CD8-positive, alpha-beta memory T cell (primary cell): ENCODE measurements around the gene NINJ1. TPM values are rescaled to one million over a fixed set of nuclear protein-coding genes. Genes with fewer than 3 reads are reported as not detected.
A peak's percentile ranks its signal among the peaks of the same experiment; 100 is the strongest.
"Not testable (repeated sequence)": the region's sequence is repeated elsewhere in the genome, so short reads cannot be mapped to it uniquely, and the experiment has no call there.

Experiments used
- CTCF ChIA-PET: fragments of 350-600 bp; sonication (Branson Sonifier 250); formaldehyde crosslinking; loops from one replicate; lab custom pipeline; 2021; ENCODE audit warnings: antibody characterized with exemption; lab: Charles Lee
- POLR2A ChIA-PET: fragments of 350-600 bp; sonication (Branson Sonifier 250); formaldehyde crosslinking; loops from one replicate; lab custom pipeline; 2021; ENCODE audit warnings: antibody characterized with exemption; lab: Charles Lee
- DNase-seq, 5 donors: peaks; one replicate each; pipeline versions ENCODE4 v3.0.0 to v3.0.0-alpha.2; 2020 to 2022; ENCODE audit warnings: mixed read lengths in 1 of 5
- H3K27ac ChIP-seq: one replicate; pipeline ENCODE4 v1.7.0; 2013; ENCODE audit warnings: low read depth, mild to moderate bottlenecking, low read length, moderate library complexity
- H3K27me3 ChIP-seq: 2 replicates; pipeline ENCODE4 v1.7.0; 2013; ENCODE audit warnings: low read length, mild to moderate bottlenecking; ENCODE audit not compliant: insufficient read depth, poor library complexity, severe bottlenecking
- H3K36me3 ChIP-seq: 2 replicates; pipeline ENCODE4 v1.7.0; 2013; ENCODE audit warnings: mild to moderate bottlenecking, low read length, moderate library complexity; ENCODE audit not compliant: insufficient read depth
- H3K4me1 ChIP-seq: 2 replicates; pipeline ENCODE4 v1.7.0; 2013; ENCODE audit warnings: mild to moderate bottlenecking, low read length, moderate library complexity; ENCODE audit not compliant: insufficient read depth
- H3K4me3 ChIP-seq: 2 replicates; pipeline ENCODE4 v1.7.0; 2013; ENCODE audit warnings: mild to moderate bottlenecking, low read length
- H3K9me3 ChIP-seq: 2 replicates; pipeline ENCODE4 v1.7.0; 2013; ENCODE audit warnings: mild to moderate bottlenecking, low read length
- H3K27ac Mint-ChIP-seq, 8 donors: one replicate each; pipeline ENCODE4 v1.8.0; 2020 to 2021; ENCODE audit warnings: mixed read lengths in 8 of 8, mild to moderate bottlenecking in 6 of 8, inconsistent platforms in 3 of 8, moderate library complexity in 3 of 8
- H3K27me3 Mint-ChIP-seq, 2 donors: one replicate each; pipeline ENCODE4 v1.8.0; 2020 to 2021; ENCODE audit warnings: mixed read lengths in 2 of 2, mild to moderate bottlenecking in 1 of 2, moderate library complexity in 1 of 2
- H3K36me3 Mint-ChIP-seq, 3 donors: one replicate each; pipeline ENCODE4 v1.8.0; 2020 to 2021; ENCODE audit warnings: mixed read lengths in 3 of 3, inconsistent platforms in 1 of 3, mild to moderate bottlenecking in 1 of 3
- H3K4me1 Mint-ChIP-seq, 3 donors: one replicate each; pipeline ENCODE4 v1.8.0; 2020 to 2021; ENCODE audit warnings: mixed read lengths in 3 of 3, inconsistent platforms in 1 of 3, mild to moderate bottlenecking in 1 of 3
- H3K4me3 Mint-ChIP-seq, 7 donors: one replicate each; pipeline ENCODE4 v1.8.0; 2020 to 2021; ENCODE audit warnings: mixed read lengths in 7 of 7, mild to moderate bottlenecking in 6 of 7, moderate library complexity in 4 of 7, inconsistent platforms in 2 of 7
- H3K9me3 Mint-ChIP-seq, 5 donors: one replicate each; pipeline ENCODE4 v1.8.0; 2020 to 2022; ENCODE audit warnings: mixed read lengths in 5 of 5, mild to moderate bottlenecking in 3 of 5, moderate library complexity in 2 of 5, inconsistent platforms in 1 of 5
- polyA plus RNA-seq: library from polyadenylated mRNA; unstranded; fragments of 300-500 nt; fragmentation: Illumina TruSeq; gene quantifications from one replicate; pipeline ENCODE4 v1.2.3, GENCODE V29; 2021
- total RNA-seq, 2 experiments: library from RNA; stranded (reverse); gene quantifications; one replicate each; pipeline ENCODE4 v1.2.3, GENCODE V29; 2021

Gene NINJ1
- total and polyA plus RNA-seq, 3 experiments from 2014 or later, result 59.9 to 103 (median 62.9) TPM

- POLR2A ChIA-PET, result interaction anchor here (0.6 to 1.9 kb wide), 3 partner anchors 13 to 56 kb away, joined by 3 to 9 read pairs (median 4); partner anchors contain the start of gene NINJ1
- DNase-seq, result no peak
Observed at GRCh38 chr9:93120846-93121315, 13.2 kb downstream of the NINJ1 start.

GRCh38 chr9:93119953-93120845, 13.9 kb downstream of the NINJ1 start:
- no peaks in the 10 kb centered on the region for H3K9me3 ChIP-seq
- POLR2A ChIA-PET, result interaction anchor here (1.0 to 1.9 kb wide), 2 partner anchors 14 to 56 kb away, joined by 3 to 9 read pairs; partner anchors contain the start of gene NINJ1
- H3K27me3 Mint-ChIP-seq, result no peaks in the 10 kb centered on the region
- H3K4me3 Mint-ChIP-seq, result peak overlapping the region in 5 of 7 donors; percentile 14 to 75 (median 53)
- H3K36me3 ChIP-seq, result no peaks in the 10 kb centered on the region
- H3K4me1 Mint-ChIP-seq, result peaks cover 21 to 46% (median 26%) of the 10 kb centered on the region in 3 donors
- H3K27ac ChIP-seq, result peak overlapping the region; percentile 24
- no peaks in the 10 kb centered on the region for H3K27me3 ChIP-seq
- peak overlapping the region; percentile 75 to 97 (median 86) for H3K27ac Mint-ChIP-seq
- CTCF ChIA-PET, result interaction anchor here (0.8 to 3.2 kb wide), 8 partner anchors 8 to 183 kb away, joined by 3 to 16 read pairs (median 4); partner anchors contain the start of gene NINJ1
- H3K4me3 ChIP-seq, result no peak overlapping the region
- no peaks in the 10 kb centered on the region for H3K9me3 Mint-ChIP-seq
- DNase-seq, result peak in 4 of 5 donors; percentile 30 to 59 (median 34)
- peaks cover 0 to 42% (median 0%) of the 10 kb centered on the region in 3 donors for H3K36me3 Mint-ChIP-seq
- peaks cover 20% of the 10 kb centered on the region for H3K4me1 ChIP-seq

More at GRCh38 chr9:93120846-93121315, 13.2 kb downstream of the NINJ1 start:
- Histone ChIP-seq H3K27me3 (no peaks in the 10 kb centered on the region), H3K36me3 (no peaks in the 10 kb centered on the region), H3K4me3 (no peak overlapping the region), H3K4me1 (peaks cover 27% of the 10 kb centered on the region), H3K9me3 (no peaks in the 10 kb centered on the region), H3K27ac (no peak overlapping the region)
- Mint-ChIP-seq H3K36me3 (peaks cover 0 to 44% (median 0%) of the 10 kb centered on the region in 3 donors), H3K4me3 (no peak overlapping the region), H3K4me1 (peaks cover 26 to 50% (median 29%) of the 10 kb centered on the region in 3 donors), H3K9me3 (no peaks in the 10 kb centered on the region), H3K27ac (peak overlapping the region in 4 of 8 donors; percentile 27 to 87 (median 31)), H3K27me3 (no peaks in the 10 kb centered on the region)
- CTCF ChIA-PET, result interaction anchor here (0.9 kb wide), 1 partner anchor 13 kb away, joined by 3 read pairs; the partner anchor contains the start of gene NINJ1

- peaks cover 0 to 41% (median 0%) of the 10 kb centered on the region in 3 donors for H3K36me3 Mint-ChIP-seq
- no peaks in the 10 kb centered on the region for H3K27me3 Mint-ChIP-seq
- Histone ChIP-seq H3K27me3 (no peaks in the 10 kb centered on the region), H3K9me3 (no peaks in the 10 kb centered on the region), H3K27ac (no peak overlapping the region), H3K4me1 (peaks cover 20% of the 10 kb centered on the region), H3K36me3 (no peaks in the 10 kb centered on the region), H3K4me3 (no peak overlapping the region)
- no peaks in the 10 kb centered on the region for H3K9me3 Mint-ChIP-seq
- H3K27ac Mint-ChIP-seq, result peak overlapping the region; percentile 75 to 97 (median 86)
- H3K4me1 Mint-ChIP-seq, result peaks cover 15 to 45% (median 26%) of the 10 kb centered on the region in 3 donors
- ChIA-PET POLR2A (interaction anchor here (1.9 kb wide), 1 partner anchor 14 kb away, joined by 9 read pairs; the partner anchor contains the start of gene NINJ1), CTCF (interaction anchor here (0.8 to 3.2 kb wide), 7 partner anchors 9 to 184 kb away, joined by 3 to 16 read pairs (median 5); no protein-coding TSS in a partner anchor)
- peak overlapping the region in 4 of 7 donors; percentile 27 to 75 (median 61) for H3K4me3 Mint-ChIP-seq
- no peak for DNase-seq
Observed at GRCh38 chr9:93119703-93119952, 14.4 kb downstream of the NINJ1 start.

GRCh38 chr9:93118863-93119702, 15.0 kb downstream of the NINJ1 start:
- Histone ChIP-seq H3K27me3 (no peaks in the 10 kb centered on the region), H3K4me1 (peaks cover 22% of the 10 kb centered on the region), H3K4me3 (no peak overlapping the region), H3K9me3 (no peaks in the 10 kb centered on the region), H3K36me3 (no peaks in the 10 kb centered on the region), H3K27ac (no peak overlapping the region)
- no peaks in the 10 kb centered on the region for H3K9me3 Mint-ChIP-seq
- peaks cover 15 to 42% (median 23%) of the 10 kb centered on the region in 3 donors for H3K4me1 Mint-ChIP-seq
- DNase-seq, result peak in 1 of 5 donors; percentile 35
- peak overlapping the region; percentile 57 to 97 (median 86) for H3K27ac Mint-ChIP-seq
- ChIA-PET CTCF (interaction anchor here (1.0 to 3.2 kb wide), 7 partner anchors 10 to 184 kb away, joined by 3 to 16 read pairs (median 5); no protein-coding TSS in a partner anchor), POLR2A (interaction anchor here (1.5 to 1.9 kb wide), 2 partner anchors 14 to 15 kb away, joined by 4 to 9 read pairs; partner anchors contain the start of gene NINJ1)
- H3K4me3 Mint-ChIP-seq, result peak overlapping the region in 2 of 7 donors; percentile 53 to 75
- H3K36me3 Mint-ChIP-seq, result peaks cover 0 to 38% (median 0%) of the 10 kb centered on the region in 3 donors
- H3K27me3 Mint-ChIP-seq, result no peaks in the 10 kb centered on the region

GRCh38 chr9:93117924-93118862, 15.9 kb downstream of the NINJ1 start:
- Histone ChIP-seq H3K36me3 (no peaks in the 10 kb centered on the region), H3K9me3 (no peaks in the 10 kb centered on the region), H3K4me1 (peaks cover 22% of the 10 kb centered on the region), H3K27ac (no peak overlapping the region), H3K27me3 (no peaks in the 10 kb centered on the region), H3K4me3 (no peak overlapping the region)
- H3K4me1 Mint-ChIP-seq, result peaks cover 15 to 37% (median 18%) of the 10 kb centered on the region in 3 donors
- no peak overlapping the region for H3K4me3 Mint-ChIP-seq
- no peaks in the 10 kb centered on the region for H3K27me3 Mint-ChIP-seq
- peak overlapping the region in 7 of 8 donors; percentile 1 to 88 (median 57) for H3K27ac Mint-ChIP-seq
- no peaks in the 10 kb centered on the region for H3K9me3 Mint-ChIP-seq
- ChIA-PET POLR2A (interaction anchor here (0.6 to 1.5 kb wide), 2 partner anchors 15 to 23 kb away, joined by 3 to 4 read pairs; no protein-coding TSS in a partner anchor), CTCF (interaction anchor here (1.3 to 3.2 kb wide), 2 partner anchors 9 to 11 kb away, joined by 5 to 16 read pairs; no protein-coding TSS in a partner anchor)
- peaks cover 0 to 38% (median 1%) of the 10 kb centered on the region in 3 donors for H3K36me3 Mint-ChIP-seq
- peak in 1 of 5 donors; percentile 17 for DNase-seq

- H3K4me3 ChIP-seq, H3K9me3 Mint-ChIP-seq, H3K36me3 ChIP-seq, H3K27me3 ChIP-seq, H3K9me3 ChIP-seq, DNase-seq, H3K27ac ChIP-seq, H3K4me3 Mint-ChIP-seq, H3K27me3 Mint-ChIP-seq: not testable (repeated sequence)
- Mint-ChIP-seq H3K27ac (peak overlapping the region in 3 of 8 donors; percentile 42 to 71 (median 57)), H3K36me3 (peaks cover 0 to 38% (median 2%) of the 10 kb centered on the region in 3 donors), H3K4me1 (peaks cover 15 to 33% (median 18%) of the 10 kb centered on the region in 3 donors)
- POLR2A ChIA-PET, result interaction anchor here (0.6 kb wide), 1 partner anchor 22 kb away, joined by 3 read pairs; no protein-coding TSS in a partner anchor
- CTCF ChIA-PET, result interaction anchor here (3.2 kb wide), 1 partner anchor 8 kb away, joined by 16 read pairs; no protein-coding TSS in a partner anchor
- H3K4me1 ChIP-seq, result peaks cover 22% of the 10 kb centered on the region
Observed at GRCh38 chr9:93117521-93117920, 16.5 kb downstream of the NINJ1 start.
